Measurements from ENCODE around the gene LGR6.

DNA sequence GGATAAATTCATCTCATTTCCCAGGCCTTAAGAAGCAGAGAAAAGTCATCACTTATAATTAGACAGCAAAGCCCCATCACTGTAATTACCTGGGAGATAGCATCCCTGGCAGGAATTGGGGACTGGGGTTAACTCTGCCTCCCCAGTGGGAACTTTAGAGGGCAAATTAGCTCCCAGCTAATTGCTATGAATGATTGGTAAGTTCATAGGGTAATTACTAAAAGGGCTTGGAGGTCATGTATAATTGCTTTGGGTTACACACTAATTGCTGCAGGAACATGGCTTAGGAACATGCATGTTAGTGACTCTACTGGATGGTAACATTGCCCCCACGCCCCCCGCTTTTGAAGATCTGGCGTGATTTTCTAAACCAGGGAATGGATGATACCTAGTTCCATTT lies 83.3 kb downstream of the LGR6 start:
- TF ChIP-seq, protein P1, sequence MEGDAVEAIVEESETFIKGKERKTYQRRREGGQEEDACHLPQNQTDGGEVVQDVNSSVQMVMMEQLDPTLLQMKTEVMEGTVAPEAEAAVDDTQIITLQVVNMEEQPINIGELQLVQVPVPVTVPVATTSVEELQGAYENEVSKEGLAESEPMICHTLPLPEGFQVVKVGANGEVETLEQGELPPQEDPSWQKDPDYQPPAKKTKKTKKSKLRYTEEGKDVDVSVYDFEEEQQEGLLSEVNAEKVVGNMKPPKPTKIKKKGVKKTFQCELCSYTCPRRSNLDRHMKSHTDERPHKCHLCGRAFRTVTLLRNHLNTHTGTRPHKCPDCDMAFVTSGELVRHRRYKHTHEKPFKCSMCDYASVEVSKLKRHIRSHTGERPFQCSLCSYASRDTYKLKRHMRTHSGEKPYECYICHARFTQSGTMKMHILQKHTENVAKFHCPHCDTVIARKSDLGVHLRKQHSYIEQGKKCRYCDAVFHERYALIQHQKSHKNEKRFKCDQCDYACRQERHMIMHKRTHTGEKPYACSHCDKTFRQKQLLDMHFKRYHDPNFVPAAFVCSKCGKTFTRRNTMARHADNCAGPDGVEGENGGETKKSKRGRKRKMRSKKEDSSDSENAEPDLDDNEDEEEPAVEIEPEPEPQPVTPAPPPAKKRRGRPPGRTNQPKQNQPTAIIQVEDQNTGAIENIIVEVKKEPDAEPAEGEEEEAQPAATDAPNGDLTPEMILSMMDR (IDR thresholded peaks at IDR 0.05), result no peak
- no peak for TF ChIP-seq POLR2AphosphoS5 (IDR thresholded peaks at IDR 0.05; ENCODE audit: low read depth, low read length)
- TF ChIP-seq, protein P2, sequence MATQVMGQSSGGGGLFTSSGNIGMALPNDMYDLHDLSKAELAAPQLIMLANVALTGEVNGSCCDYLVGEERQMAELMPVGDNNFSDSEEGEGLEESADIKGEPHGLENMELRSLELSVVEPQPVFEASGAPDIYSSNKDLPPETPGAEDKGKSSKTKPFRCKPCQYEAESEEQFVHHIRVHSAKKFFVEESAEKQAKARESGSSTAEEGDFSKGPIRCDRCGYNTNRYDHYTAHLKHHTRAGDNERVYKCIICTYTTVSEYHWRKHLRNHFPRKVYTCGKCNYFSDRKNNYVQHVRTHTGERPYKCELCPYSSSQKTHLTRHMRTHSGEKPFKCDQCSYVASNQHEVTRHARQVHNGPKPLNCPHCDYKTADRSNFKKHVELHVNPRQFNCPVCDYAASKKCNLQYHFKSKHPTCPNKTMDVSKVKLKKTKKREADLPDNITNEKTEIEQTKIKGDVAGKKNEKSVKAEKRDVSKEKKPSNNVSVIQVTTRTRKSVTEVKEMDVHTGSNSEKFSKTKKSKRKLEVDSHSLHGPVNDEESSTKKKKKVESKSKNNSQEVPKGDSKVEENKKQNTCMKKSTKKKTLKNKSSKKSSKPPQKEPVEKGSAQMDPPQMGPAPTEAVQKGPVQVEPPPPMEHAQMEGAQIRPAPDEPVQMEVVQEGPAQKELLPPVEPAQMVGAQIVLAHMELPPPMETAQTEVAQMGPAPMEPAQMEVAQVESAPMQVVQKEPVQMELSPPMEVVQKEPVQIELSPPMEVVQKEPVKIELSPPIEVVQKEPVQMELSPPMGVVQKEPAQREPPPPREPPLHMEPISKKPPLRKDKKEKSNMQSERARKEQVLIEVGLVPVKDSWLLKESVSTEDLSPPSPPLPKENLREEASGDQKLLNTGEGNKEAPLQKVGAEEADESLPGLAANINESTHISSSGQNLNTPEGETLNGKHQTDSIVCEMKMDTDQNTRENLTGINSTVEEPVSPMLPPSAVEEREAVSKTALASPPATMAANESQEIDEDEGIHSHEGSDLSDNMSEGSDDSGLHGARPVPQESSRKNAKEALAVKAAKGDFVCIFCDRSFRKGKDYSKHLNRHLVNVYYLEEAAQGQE (IDR thresholded peaks at IDR 0.05; ENCODE audit: insufficient read depth in 1 of 2, low read depth in 2 of 2, low read length in 1 of 2), result no peak
- no peak for TF ChIP-seq SIN3A (IDR thresholded peaks at IDR 0.05; ENCODE audit: borderline replicate concordance, insufficient read depth, low read depth, low read length)

Data from Panc1 (cell line).